ENCODE results near the gene ADAMTS12. TPM values are rescaled to one million over a fixed set of nuclear protein-coding genes. Genes with fewer than 3 reads are reported as not detected.

ADAMTS12 gene
- polyA plus RNA-seq, 1 donor from 2014 or later, result 0.07 TPM

- no peaks in the 10 kb centered on the region for H3K9me3 ChIP-seq (ENCODE audit: low read length)
- H3K27me3 ChIP-seq (ENCODE audit: insufficient read depth, low read depth, low read length), result peaks cover 23% of the 10 kb centered on the region
- H3F3A ChIP-seq (ENCODE audit: insufficient read depth, low read length, poor library complexity, severe bottlenecking), result no peaks in the 10 kb centered on the region
- H3K9me2 ChIP-seq (ENCODE audit: insufficient read depth, low read length), result no peaks in the 10 kb centered on the region
- H3K36me3 ChIP-seq (ENCODE audit: insufficient read depth, low read length), result no peaks in the 10 kb centered on the region
- no peaks in the 10 kb centered on the region for H3K79me2 ChIP-seq (replicated peaks; ENCODE audit: insufficient read depth, low read length)
- TF ChIP-seq EP300 (conservative IDR thresholded peaks at IDR 0.05; ENCODE audit: poor library complexity, severe bottlenecking) (no peak), EZH2 (IDR thresholded peaks at IDR 0.05; ENCODE audit: borderline replicate concordance, insufficient read depth, low read length, poor library complexity, severe bottlenecking) (no peak), RAD21 (conservative IDR thresholded peaks at IDR 0.05) (no peak), POLR2AphosphoS5 (IDR thresholded peaks at IDR 0.05) (no peak), MXI1 (conservative IDR thresholded peaks at IDR 0.05; ENCODE audit: poor library complexity, severe bottlenecking) (no peak), SMC3 (conservative IDR thresholded peaks at IDR 0.05; ENCODE audit: poor library complexity) (no peak), TAF1 (IDR thresholded peaks at IDR 0.05; ENCODE audit: low read depth) (no peak)
- TF ChIP-seq, protein P1, sequence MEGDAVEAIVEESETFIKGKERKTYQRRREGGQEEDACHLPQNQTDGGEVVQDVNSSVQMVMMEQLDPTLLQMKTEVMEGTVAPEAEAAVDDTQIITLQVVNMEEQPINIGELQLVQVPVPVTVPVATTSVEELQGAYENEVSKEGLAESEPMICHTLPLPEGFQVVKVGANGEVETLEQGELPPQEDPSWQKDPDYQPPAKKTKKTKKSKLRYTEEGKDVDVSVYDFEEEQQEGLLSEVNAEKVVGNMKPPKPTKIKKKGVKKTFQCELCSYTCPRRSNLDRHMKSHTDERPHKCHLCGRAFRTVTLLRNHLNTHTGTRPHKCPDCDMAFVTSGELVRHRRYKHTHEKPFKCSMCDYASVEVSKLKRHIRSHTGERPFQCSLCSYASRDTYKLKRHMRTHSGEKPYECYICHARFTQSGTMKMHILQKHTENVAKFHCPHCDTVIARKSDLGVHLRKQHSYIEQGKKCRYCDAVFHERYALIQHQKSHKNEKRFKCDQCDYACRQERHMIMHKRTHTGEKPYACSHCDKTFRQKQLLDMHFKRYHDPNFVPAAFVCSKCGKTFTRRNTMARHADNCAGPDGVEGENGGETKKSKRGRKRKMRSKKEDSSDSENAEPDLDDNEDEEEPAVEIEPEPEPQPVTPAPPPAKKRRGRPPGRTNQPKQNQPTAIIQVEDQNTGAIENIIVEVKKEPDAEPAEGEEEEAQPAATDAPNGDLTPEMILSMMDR (IDR thresholded peaks at IDR 0.05; ENCODE audit: poor library complexity, severe bottlenecking), result no peak
- TF ChIP-seq, protein P2, sequence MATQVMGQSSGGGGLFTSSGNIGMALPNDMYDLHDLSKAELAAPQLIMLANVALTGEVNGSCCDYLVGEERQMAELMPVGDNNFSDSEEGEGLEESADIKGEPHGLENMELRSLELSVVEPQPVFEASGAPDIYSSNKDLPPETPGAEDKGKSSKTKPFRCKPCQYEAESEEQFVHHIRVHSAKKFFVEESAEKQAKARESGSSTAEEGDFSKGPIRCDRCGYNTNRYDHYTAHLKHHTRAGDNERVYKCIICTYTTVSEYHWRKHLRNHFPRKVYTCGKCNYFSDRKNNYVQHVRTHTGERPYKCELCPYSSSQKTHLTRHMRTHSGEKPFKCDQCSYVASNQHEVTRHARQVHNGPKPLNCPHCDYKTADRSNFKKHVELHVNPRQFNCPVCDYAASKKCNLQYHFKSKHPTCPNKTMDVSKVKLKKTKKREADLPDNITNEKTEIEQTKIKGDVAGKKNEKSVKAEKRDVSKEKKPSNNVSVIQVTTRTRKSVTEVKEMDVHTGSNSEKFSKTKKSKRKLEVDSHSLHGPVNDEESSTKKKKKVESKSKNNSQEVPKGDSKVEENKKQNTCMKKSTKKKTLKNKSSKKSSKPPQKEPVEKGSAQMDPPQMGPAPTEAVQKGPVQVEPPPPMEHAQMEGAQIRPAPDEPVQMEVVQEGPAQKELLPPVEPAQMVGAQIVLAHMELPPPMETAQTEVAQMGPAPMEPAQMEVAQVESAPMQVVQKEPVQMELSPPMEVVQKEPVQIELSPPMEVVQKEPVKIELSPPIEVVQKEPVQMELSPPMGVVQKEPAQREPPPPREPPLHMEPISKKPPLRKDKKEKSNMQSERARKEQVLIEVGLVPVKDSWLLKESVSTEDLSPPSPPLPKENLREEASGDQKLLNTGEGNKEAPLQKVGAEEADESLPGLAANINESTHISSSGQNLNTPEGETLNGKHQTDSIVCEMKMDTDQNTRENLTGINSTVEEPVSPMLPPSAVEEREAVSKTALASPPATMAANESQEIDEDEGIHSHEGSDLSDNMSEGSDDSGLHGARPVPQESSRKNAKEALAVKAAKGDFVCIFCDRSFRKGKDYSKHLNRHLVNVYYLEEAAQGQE (IDR thresholded peaks at IDR 0.05; ENCODE audit: borderline replicate concordance), result no peak
- H2AFZ ChIP-seq (ENCODE audit: low read depth, low read length), result no peak overlapping the region
- no peaks in the 10 kb centered on the region for H4K20me1 ChIP-seq (ENCODE audit: insufficient read depth)
- H3K27ac ChIP-seq (ENCODE audit: low read length), result no peak overlapping the region
- H3K9ac ChIP-seq (ENCODE audit: low read length), result no peak overlapping the region
- no peak overlapping the region for H3K4me2 ChIP-seq (ENCODE audit: low read length)
- H3K4me3 ChIP-seq (ENCODE audit: low read length), result no peak overlapping the region
Observed at GRCh38 chr5:33937017-33937706, 45.4 kb upstream of the ADAMTS12 start.

DNA sequence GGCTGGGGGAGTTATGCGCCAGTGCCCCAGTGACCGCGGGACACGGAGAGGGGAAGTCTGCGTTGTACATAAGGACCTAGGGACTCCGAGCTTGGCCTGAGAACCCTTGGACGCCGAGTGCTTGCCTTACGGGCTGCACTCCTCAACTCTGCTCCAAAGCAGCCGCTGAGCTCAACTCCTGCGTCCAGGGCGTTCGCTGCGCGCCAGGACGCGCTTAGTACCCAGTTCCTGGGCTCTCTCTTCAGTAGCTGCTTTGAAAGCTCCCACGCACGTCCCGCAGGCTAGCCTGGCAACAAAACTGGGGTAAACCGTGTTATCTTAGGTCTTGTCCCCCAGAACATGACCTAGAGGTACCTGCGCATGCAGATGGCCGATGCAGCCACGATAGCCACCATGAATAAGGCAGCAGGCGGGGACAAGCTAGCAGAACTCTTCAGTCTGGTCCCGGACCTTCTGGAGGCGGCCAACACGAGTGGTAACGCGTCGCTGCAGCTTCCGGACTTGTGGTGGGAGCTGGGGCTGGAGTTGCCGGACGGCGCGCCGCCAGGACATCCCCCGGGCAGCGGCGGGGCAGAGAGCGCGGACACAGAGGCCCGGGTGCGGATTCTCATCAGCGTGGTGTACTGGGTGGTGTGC, 44.7 kb upstream of the ADAMTS12 start, which contains the start of gene RXFP3:
Gene RXFP3 (plus strand): TSS at position 6 of the 636 bp plus-strand sequence. CDS start 355 bp downstream, at position 361.
- Histone ChIP-seq H4K20me1 (ENCODE audit: insufficient read depth) (no peaks in the 10 kb centered on the region), H2AFZ (ENCODE audit: low read depth, low read length) (no peak within 1 kb of the TSS), H3K9me2 (ENCODE audit: insufficient read depth, low read length) (no peaks in the 10 kb centered on the region), H3K27me3 (ENCODE audit: insufficient read depth, low read depth, low read length) (peaks cover 23% of the 10 kb centered on the region), H3K36me3 (ENCODE audit: insufficient read depth, low read length) (no peaks in the 10 kb centered on the region), H3K9ac (ENCODE audit: low read length) (peak within 1 kb of the TSS; percentile 35), H3F3A (ENCODE audit: insufficient read depth, low read length, poor library complexity, severe bottlenecking) (no peaks in the 10 kb centered on the region), H3K4me3 (ENCODE audit: low read length) (peak within 1 kb of the TSS; percentile 67), H3K79me2 (replicated peaks; ENCODE audit: insufficient read depth, low read length) (no peaks in the 10 kb centered on the region), H3K9me3 (ENCODE audit: low read length) (no peaks in the 10 kb centered on the region), H3K27ac (ENCODE audit: low read length) (no peak within 1 kb of the TSS), H3K4me2 (ENCODE audit: low read length) (peak within 1 kb of the TSS; percentile 46)
- TF ChIP-seq EZH2 (IDR thresholded peaks at IDR 0.05; ENCODE audit: borderline replicate concordance, insufficient read depth, low read length, poor library complexity, severe bottlenecking) (no peak), SMC3 (conservative IDR thresholded peaks at IDR 0.05; ENCODE audit: poor library complexity) (no peak), TAF1 (IDR thresholded peaks at IDR 0.05; ENCODE audit: low read depth) (no peak), RAD21 (conservative IDR thresholded peaks at IDR 0.05) (no peak), POLR2AphosphoS5 (IDR thresholded peaks at IDR 0.05) (no peak), MXI1 (conservative IDR thresholded peaks at IDR 0.05; ENCODE audit: poor library complexity, severe bottlenecking) (no peak), EP300 (conservative IDR thresholded peaks at IDR 0.05; ENCODE audit: poor library complexity, severe bottlenecking) (no peak)
- TF ChIP-seq, protein P2 (IDR thresholded peaks at IDR 0.05; ENCODE audit: borderline replicate concordance), result no peak
- TF ChIP-seq, protein P1 (IDR thresholded peaks at IDR 0.05; ENCODE audit: poor library complexity, severe bottlenecking), result no peak

Data from neural cell (in vitro differentiated cells).